Thyroid gland (tissue), 4 donors: ENCODE measurements around the gene VASN. TPM values are rescaled to one million over a fixed set of nuclear protein-coding genes. Genes with fewer than 3 reads are reported as not detected.

Experiments used
- DNase-seq, 2 donors: peaks; one replicate each; pipeline ENCODE4 v3.0.0-alpha.2; 2019
- H3K27ac ChIP-seq, 3 donors: fragments of 200-600 bp; sonication (generic); 1 replicate in 2 of 3; 2 replicates in 1 of 3; pipeline ENCODE4 v1.5.1; 2016 to 2019; ENCODE audit warnings: mild to moderate bottlenecking in 1 of 3, moderate library complexity in 1 of 3
- H3K27me3 ChIP-seq: fragments of 200-600 bp; sonication (generic); one replicate; pipeline ENCODE4 v1.5.1; 2019
- H3K36me3 ChIP-seq, 2 donors: fragments of 200-600 bp; sonication (generic); one replicate each; pipeline ENCODE4 v1.5.1; 2016 to 2019
- H3K4me1 ChIP-seq, 2 donors: fragments of 200-600 bp; sonication (generic); one replicate each; pipeline ENCODE4 v1.5.1; 2017 to 2019
- H3K4me3 ChIP-seq, 3 donors: fragments of 200-600 bp; sonication (generic); replicated peaks in 1 of 3; 1 replicate in 2 of 3; 2 replicates in 1 of 3; pipeline ENCODE4 v1.5.1; 2016; ENCODE audit warnings: mild to moderate bottlenecking in 1 of 3
- H3K9me3 ChIP-seq: fragments of 200-600 bp; sonication (generic); one replicate; pipeline ENCODE4 v1.5.1; 2017
- CTCF ChIP-seq, 6 experiments: fragments of 200-600 bp in 3 of 6; fragments of 450-650 bp in 3 of 6; sonication (generic) in 3 of 6; IDR thresholded peaks; one replicate each; pipeline ENCODE4 v1.5.1; 2016 to 2019; ENCODE audit warnings: antibody characterized with exemption in 6 of 6, mild to moderate bottlenecking in 2 of 6, inconsistent platforms in 1 of 6, moderate library complexity in 1 of 6
- POLR2A ChIP-seq, 2 donors: fragments of 450-650 bp; IDR thresholded peaks; one replicate each; pipeline ENCODE4 v1.6.1; 2017; ENCODE audit warnings: antibody characterized with exemption in 2 of 2, mild to moderate bottlenecking in 2 of 2, moderate library complexity in 1 of 2
- WGBS, 2 donors: methylation state at CpG; one replicate each; pipeline ENCODE4 v1.1.5; 2017; 5-methylcytosine and 5-hydroxymethylcytosine counted together
- intact Hi-C: fragments of 100-400 bp; cut with DNase I; formaldehyde crosslinking; loops from one replicate; pipeline ENCODE4 v1.15.1; 2023
- total RNA-seq, 4 donors: library from RNA; depleted of rRNA; stranded (reverse); fragments of >200 nt; gene quantifications; one replicate each; pipeline ENCODE4 v1.2.3, GENCODE V29; 2016

VASN gene
- total RNA-seq: 10 to 100 TPM; 21.9 to 47.0 (median 28.8) TPM

- H3K4me1 ChIP-seq: peaks cover 61 to 75% of the 10 kb centered on the region in 2 donors
- peak within 1 kb of the TSS; percentile 42 to 61 (median 55) for H3K4me3 ChIP-seq
- no peaks in the 10 kb centered on the region for H3K36me3 ChIP-seq
- peak within 1 kb of the TSS; percentile 93 to 99 (median 98) for H3K27ac ChIP-seq
- intact Hi-C loops: no loop called here
- peak; percentile 81 to 84 for DNase-seq
- TF ChIP-seq CTCF (IDR thresholded peaks at IDR 0.05) (no peak), POLR2A (IDR thresholded peaks at IDR 0.05) (peak; percentile 73 to 98)
- no peaks in the 10 kb centered on the region for H3K9me3 ChIP-seq
- no peaks in the 10 kb centered on the region for H3K27me3 ChIP-seq
- 8 to 14% methylated on average over 2 to 9 of the region's 50 CpGs for WGBS, 2 donors
These were observed at the start of gene VASN for GRCh38 chr16:4371357-4372000. Gene VASN, plus strand, starts transcription at chr16:4371848. Its CDS starts 9,030 bp downstream, at chr16:4380878.

GRCh38 chr16:4322121-4323052 is 49.3 kb upstream of the VASN start:
- TF ChIP-seq POLR2A (IDR thresholded peaks at IDR 0.05): no peak
- no peak for TF ChIP-seq CTCF (IDR thresholded peaks at IDR 0.05)
- Histone ChIP-seq H3K4me1 (peaks cover 79 to 92% of the 10 kb centered on the region in 2 donors), H3K27me3 (no peaks in the 10 kb centered on the region), H3K27ac (peak overlapping the region; percentile 81 to 95 (median 93)), H3K4me3 (no peak overlapping the region), H3K36me3 (no peaks in the 10 kb centered on the region), H3K9me3 (no peaks in the 10 kb centered on the region)
- peak; percentile 54 to 74 for DNase-seq
- intact Hi-C loops: no loop called here
- WGBS, 2 donors: 61 to 73% methylated on average over 3 to 16 of the region's 30 CpGs

GRCh38 chr16:4323071-4323844 is 48.4 kb upstream of the VASN start:
- WGBS, 2 donors: 44 to 50% methylated on average over 7 to 10 of the region's 21 CpGs
- no peaks in the 10 kb centered on the region for H3K9me3 ChIP-seq
- intact Hi-C loops: no loop called here
- no peak overlapping the region for H3K4me3 ChIP-seq
- DNase-seq: peak; percentile 75 to 83
- H3K27ac ChIP-seq: peak overlapping the region; percentile 81 to 95 (median 93)
- no peaks in the 10 kb centered on the region for H3K27me3 ChIP-seq
- H3K36me3 ChIP-seq: no peaks in the 10 kb centered on the region
- H3K4me1 ChIP-seq: peaks cover 77 to 92% of the 10 kb centered on the region in 2 donors
- TF ChIP-seq CTCF (IDR thresholded peaks at IDR 0.05) (no peak), POLR2A (IDR thresholded peaks at IDR 0.05) (peak in 1 of 2 donors; percentile 8)

- Histone ChIP-seq H3K9me3 (no peaks in the 10 kb centered on the region), H3K4me3 (no peak overlapping the region), H3K27ac (peak overlapping the region; percentile 81 to 95 (median 93)), H3K36me3 (no peaks in the 10 kb centered on the region), H3K27me3 (no peaks in the 10 kb centered on the region), H3K4me1 (peaks cover 75 to 92% of the 10 kb centered on the region in 2 donors)
- peak; percentile 75 to 82 for DNase-seq
- TF ChIP-seq POLR2A (IDR thresholded peaks at IDR 0.05) (no peak), CTCF (IDR thresholded peaks at IDR 0.05) (no peak)
- 32 to 36% methylated on average over 4 to 5 of the region's 12 CpGs for WGBS, 2 donors
- intact Hi-C loops: no loop called here
These were observed 47.7 kb upstream of the VASN start for GRCh38 chr16:4323845-4324488.
